ELR (cell line): ENCODE data around the gene KIAA1755.

ENCODE experiments used
- DNase-seq: peaks from one replicate; pipeline ENCODE4 v3.0.0-alpha.2; 2015; ENCODE audit warnings: low read depth

Gene KIAA1755

DNA sequence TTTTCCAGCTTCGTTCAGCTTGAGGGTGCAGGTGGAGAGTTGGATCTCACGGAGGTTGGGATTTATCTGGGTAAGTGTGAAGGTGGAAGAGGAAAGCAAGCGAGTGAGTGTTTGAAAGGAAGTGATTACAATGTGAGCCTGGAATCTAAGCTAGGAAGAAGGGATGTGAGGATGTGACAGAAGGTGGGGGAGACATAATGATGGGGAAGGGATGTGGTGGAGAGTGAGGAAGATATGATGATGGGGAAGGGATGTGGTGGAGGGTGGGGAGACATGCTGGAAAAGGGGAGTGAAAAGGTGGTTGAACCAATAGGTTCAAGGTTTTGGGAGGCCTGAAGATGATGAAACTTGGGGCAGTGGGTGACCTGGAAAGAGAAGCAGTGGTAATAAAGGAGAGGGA is 23.2 kb downstream of the KIAA1755 start:
- no peak for DNase-seq

DNA sequence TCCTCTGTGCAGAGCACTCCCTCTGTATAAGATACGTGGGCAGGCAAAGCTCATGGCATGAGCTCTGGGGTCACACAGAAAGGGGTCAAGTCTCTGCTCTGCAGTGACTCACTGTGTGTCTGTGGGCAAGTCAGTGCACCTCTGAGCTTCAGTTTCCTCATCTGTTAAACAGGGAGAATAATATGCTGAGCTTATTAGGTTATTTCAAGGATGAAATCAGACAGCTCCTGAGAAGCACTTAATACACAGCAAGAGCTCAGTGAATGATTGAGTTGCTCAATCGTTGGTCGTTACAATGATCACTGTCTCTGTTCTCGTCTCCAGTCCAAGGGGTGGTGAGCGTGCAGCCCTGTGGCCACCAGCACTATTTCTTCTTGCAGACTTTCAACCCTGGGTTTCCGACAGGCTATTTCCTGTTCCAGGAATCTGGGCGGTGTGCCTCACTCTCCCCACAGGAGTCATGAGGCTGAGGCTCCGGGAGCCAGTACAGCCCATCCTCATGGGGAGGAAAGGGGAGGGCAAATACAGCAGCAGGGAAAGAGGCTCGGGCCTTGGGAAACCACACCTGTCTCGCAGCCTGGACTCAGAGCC is 28.9 kb downstream of the KIAA1755 start:
- DNase-seq, result peak; percentile 53

DNA sequence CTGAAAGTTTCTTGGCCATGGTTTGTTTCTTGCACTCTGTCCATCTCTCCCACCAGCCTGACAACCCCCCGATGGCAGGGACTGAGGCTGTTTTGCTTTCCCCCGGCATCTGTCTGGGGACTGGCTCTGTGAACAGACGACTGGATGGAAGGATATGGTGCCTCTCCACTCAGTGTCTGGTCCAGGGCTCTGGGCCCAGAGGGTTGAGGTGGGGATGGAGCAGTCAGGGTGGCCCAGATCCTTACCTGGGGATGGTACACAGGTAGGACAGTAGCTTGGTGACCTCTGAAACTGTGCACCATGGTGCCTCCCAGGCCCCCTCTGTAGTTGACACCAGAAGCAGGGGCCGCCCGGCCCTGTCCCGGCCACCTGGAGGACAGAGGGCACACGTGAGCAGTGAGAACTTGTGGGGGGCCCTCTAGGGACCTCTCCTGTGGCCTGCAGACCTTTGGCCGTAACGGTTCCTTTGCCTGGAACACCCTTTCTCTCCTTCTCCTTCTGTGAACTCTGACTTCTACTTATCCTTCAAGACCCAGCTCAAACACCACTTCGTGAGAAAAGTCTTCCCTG is 29.5 kb downstream of the KIAA1755 start:
- no peak for DNase-seq

DNA sequence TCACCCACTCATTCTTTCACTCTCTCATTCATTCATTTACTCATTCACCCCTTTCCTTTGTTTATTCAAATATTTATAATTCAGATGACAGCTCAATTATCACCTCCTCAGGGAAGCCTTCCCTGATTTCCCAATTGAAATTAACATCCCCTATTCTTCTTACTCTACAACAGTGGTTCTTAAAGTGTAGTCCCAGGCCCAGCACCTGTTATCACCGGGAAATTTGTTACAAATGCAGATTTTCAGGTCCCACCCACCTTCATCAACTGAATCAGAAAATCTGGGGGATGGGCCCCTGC is 30.3 kb downstream of the KIAA1755 start:
- no peak for DNase-seq

DNA sequence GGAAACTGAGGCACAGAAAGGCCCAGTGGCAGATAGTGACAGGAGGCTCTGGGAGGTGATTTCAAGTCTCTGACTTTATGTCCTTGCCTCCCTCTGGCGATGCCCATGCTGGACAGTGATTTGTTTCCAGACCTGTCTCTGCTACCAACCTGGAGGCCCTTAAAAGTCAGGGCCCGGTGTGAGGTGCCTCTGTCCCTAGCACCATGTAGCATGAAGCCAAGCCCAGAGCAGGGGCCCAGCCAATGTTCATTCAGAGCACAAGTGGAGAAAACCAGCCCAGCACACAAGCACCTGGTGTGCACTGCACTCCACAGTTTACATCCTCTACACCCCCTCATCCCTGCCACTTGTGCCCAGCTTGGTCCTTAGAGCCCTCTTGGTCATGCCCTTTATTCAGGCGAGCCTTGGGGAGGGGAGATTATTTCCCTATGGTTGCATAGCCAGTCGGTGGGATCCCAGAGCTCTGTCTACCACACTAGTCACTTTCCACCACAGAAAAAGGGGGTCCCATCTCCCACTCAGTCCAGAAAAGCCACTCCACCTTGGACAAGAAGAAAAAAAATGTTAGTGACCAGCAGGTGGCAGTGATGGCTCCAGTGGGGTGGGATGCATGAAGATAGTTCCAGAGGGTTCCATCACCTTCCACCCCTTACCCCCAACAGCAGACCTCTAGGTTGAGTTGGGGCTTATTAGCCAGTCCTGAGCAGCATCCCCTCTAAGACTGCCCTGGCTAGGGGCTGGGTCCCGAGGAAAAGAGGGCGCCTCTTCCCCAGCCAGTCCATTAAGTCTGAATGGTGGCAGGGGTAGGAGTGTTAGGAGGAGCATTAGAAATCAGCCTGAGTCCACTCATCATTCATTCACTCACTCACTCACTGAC is 30.9 kb downstream of the KIAA1755 start:
- DNase-seq, result peak; percentile 62

DNA sequence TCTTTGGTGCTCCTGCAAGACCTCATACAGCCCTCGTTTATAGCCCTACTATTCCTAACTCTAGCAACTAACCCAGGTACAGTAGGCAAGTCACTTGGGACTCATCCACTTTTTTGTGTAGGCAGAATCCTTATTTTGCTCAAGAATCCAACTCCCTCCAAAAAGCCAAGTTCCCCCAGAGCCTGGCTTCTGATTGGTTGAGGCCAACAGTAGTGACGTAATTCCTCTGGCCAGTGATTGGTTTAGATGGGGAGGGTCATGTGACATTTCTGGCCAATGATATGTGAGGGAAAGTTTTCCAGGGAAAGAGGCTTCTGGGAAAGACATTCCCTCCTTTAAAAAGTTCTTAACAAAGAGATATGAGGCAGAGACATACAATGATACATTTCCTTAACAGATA is 32.1 kb downstream of the KIAA1755 start:
- peak; percentile 37 for DNase-seq

DNA sequence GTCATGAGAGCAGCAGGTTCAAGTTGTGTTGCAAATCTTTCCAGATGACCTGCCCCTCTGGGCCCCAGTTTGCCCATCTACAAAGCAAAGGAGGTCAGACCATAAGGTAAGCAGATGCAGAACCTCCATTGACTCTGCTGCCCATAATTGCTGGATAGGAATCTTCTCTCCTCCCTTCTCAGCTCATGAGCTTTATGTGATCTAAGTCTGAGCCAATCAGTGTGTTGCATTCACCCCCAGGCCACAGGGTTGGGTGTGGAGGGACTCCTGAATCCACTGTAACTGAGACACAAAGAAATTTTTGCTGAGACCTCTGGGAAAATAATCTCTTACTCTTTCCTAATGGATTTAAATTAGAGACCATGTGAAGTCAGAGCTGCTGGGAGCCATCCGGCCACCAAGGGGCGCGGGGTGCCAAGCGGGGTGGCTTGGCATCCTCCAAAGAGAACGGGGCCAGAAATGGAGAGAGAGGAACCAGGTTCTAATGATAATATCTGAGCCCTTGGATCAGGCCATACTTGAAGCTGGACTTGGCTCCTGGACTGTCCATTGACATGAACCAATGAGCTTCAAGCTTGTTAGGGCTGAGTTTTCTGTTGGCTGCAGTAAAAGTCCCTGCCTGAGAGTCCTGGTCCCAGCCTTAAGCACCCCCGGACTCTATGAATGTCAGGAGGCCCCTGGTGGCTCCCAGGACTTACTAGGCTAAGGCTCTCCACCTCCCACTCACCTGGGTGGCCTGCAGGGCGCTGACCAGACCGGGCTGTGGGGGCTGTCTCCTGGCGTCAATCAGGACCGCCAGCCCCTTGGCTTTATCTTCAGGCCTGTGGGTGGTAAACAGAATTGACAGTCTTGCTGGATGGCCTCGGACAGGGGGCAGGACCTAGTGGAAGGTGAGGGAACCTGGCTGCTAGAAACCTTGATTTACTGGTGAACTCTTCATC is 32.8 kb downstream of the KIAA1755 start:
- DNase-seq, result no peak

DNA sequence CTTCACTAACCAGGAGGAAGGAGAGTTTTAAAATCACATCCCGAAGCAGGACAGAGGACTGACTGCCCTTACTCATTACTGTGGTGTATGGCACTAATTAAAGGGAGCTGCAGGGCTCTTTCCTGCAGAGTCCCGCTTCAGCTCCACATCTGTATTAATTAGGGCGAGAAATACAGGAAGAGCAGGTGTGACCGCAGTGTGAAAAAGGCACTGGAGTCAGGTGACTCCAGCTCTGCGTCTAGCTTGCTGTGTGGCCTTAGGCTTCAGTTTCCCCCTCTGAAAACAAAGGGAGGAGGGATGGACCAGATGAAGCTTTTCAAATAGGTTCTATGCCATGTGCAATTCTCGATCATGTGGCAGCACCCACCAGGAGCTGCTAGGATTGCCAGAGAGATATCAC is 34.0 kb downstream of the KIAA1755 start:
- no peak for DNase-seq

DNA sequence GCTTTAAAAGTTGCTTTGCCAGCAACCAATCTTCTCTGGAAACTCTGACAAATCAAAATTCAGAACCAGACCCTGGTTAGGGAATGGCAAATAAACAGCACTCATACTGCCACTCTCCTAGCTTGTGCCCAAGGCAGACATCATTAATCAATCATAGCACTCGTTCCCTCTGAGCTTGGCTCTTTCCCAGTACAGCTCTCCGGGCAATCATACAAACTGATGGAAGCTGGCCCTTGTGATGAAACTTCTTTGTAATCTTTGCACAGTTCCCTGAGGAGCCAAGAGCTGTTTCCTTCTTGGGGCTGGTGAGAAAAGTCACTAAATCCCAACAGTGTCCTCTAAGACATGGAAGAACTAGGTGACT is 34.7 kb downstream of the KIAA1755 start:
- DNase-seq, result no peak

DNA sequence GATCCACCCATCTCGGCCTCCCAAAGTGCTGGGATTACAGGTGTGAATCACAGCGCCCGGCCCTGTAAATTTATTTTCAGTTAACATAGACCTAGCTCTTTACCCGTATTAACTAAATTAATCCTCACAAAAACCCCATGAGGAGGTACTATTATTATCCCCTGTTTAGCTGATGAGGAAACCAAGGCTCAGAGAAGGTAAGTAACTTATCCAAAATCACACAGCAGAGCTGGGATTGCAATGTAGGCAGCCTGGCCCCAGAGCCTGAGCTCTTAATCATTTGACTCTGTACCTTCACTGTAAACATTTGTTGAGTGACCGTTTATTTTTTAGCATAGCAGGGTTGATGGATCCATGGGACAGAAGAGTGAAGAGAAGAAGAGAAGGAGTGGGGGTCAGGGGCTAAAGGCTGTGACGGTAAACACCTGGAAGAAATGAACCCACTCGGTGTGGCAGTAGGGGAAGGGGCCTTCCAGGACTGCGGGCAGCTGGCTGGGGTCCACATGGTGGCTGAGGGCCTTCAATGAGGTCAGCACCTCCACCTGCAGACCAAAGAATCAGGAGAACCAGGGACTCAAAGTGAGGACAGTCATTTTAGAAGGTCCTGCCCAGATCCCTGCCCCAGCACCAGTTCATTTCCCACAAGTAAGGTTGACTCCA is 35.2 kb downstream of the KIAA1755 start:
- DNase-seq, result no peak

DNA sequence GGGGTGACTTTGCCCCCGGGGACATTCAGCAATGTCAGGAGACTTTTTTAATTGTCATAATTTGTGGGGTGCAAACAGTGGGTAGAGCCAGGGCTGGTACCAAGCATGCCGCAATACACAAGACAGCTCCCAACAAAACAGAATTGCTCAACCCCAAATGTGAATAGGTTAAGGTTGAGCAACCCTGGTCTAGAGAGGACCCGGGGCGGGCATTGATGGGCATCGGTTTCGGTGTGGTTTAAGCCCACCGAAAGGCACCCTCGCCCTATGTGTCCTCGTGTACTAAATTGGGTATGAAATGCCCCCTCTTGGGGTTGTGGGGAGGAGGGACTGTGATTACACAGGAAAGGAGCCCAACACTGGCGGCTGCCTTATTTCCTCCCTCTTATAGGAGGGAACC is 36.0 kb downstream of the KIAA1755 start:
- no peak for DNase-seq

DNA sequence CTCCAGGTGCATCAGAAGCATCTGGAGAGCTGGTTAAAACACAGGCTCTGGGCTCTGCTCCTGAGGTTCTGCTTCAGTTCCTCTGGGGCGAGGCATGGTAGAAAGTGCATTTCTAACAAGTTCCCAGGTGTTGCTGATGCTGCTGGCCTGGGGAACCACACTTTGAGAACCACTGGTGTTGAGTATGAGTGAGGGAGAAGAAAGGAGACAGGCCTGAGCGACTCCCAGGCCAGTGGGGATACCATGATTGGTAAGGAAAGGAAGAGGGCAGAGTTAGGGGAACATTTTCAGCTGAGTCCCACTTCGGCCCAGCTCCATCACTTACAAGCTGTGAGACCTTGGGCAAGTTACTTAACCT is 36.8 kb downstream of the KIAA1755 start:
- DNase-seq, result no peak

DNA sequence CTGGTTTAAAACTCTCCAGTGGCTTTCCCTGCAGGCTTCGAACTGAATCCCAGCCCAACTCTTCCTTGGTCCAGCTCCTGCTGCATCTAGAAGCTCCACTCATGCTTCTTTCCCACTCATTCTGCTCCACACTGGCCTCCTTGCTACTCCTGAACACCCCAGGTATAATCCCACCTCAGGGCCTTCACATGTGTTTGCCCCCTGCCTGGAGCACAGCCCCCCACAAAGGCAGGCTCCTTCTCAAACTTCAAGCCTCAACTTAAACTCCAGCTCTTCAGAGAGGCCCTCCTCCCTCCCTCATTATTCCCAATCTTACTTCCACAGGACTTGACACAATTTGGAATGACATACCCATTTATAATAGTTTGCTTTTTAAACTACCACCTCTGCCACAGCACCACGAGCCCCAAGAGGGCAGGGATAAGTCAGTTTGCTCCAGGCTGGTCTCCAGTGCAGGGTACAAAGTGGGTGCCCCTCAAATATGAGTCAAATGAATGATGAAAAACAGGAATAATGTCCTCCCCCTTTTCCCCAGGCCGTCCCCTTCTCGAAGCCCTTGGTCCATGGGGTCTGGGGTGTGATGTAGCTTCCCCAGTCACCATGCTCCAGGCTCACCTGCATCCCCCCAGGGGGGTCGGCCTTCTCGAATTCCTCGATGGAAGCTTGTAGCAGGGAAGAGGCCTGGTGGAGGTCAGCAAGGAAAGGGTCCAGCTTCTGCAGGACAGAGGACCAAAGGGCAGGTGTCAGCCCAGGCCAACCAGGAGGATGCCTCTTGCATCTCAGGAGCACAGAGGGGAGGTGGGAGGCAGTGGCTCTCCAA is 37.4 kb downstream of the KIAA1755 start:
- no peak for DNase-seq

DNA sequence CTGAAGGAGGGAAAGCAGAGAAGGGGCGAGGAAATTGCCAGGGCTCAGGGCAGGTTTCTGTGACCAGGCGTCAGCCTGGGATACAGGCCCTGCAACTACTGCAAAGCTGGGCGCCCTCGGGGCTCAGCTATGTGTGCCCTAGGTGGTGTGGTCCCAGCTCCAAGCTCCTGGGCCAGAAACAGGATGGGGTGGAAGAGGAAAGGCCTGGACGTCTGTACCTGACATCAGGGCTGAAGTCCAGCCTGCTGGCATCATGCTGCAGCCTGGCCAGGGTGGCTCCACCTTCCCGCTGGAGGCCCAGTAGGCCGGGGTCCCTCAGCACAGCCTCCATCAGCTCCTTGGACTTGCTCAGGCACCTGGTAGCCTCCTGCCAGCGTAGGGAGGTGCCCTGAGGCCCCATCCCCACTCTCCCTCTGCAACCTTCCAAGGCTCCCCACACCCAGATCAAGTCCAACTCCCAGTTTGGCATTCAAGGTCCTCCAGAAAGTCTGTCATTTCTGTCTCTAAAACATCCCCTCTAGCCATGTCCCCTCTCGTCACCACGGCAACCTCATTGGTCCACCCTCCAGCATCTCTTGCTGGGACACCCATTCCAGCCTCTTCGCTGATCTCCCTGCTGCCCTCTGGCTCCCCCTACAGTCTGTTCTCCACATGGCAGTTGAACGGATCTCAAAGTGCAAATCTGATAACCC is 38.2 kb downstream of the KIAA1755 start:
- DNase-seq, result peak; percentile 76

DNA sequence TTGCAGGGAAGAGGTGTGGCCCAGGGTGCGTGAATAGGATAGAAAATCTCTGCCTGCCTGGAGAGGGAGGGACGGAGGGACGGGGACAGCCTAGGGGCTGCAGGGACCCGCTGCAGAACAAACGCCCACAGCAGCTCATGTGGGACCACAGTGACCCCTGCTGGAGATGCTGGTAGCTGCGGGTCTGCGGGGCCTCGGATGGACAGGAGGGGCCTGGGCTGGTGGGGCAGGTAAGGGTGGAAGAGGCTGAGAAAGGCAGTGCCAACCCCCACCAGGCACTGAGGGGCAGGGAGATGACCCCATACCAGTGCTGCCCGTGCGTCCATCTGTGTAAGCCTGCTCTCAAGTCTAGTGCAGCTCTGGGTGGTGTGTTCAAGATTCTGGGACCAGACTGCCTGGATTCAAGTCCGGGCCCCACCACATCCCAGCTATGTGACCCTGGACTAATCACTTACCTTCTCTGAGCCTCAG is 39.4 kb downstream of the KIAA1755 start:
- DNase-seq, result peak; percentile 83

DNA sequence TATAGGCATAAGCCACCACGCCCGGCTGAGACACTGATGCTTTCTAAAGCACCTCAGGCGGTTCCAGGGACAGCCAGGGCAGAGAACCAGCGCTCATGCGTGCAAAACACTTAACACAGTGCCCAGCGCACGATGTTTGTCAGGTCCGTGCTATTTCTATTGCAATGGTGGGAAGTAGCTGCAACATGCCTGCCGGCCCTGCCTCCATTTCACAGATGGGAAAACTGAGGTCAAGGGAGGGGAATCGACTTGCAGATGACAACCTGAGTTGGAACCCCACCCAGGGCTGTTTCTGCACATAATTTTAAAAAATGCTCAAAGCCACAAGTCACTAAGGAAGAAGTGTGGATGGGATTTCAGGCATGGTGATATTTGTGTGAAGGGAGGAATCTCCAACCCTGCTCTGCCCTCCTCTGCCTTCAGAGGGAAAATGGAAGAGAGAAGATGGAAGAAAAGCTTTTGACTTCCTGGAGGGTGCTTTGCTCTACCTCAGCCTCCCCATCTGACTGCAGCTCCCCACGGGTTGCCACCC is 39.9 kb downstream of the KIAA1755 start:
- DNase-seq, result no peak

DNA sequence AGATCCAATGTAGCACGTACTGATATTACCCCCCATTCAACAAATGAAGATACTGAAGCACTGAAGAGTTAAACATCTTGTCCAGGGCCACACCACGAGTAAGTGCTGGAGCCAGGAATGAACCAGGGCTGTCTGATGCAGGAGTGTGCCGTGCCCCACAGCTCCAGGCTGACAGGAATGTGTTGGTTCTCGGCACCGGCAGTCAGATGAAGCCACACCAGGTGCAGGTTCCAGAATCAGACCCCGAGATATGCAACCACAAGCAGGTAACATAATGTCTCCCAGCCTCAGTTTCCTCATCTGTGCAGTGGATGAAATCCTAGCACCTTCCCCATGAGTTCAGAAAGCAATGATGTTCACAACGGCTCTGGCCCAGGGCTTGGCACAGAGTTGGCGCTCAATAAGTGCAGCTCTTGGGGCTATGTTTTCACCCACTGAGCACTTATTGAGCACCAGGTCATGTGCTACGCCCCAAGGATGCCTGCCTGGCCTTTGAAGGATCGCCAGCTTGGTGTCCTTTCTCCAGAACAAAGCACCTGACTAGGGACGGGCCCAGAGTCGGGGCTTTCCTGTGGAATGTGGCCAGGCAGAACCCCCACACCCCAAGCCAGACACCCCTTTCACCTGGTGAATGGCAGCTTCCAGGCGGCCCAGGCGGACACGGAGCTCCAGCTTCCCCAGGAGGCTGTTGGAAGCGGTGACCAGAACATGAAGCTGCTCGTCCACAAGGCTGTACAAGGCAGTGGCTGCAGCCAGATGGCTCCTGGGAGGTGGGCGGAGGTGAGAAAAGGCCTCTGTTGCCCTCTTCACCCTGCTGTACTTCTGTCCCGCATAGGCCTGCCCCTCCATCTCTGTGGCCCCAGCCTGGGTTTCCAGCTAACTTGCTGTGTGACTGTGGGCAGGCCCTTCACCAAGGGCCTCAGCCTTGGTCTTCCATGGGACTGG is 41.3 kb downstream of the KIAA1755 start:
- DNase-seq, result no peak

DNA sequence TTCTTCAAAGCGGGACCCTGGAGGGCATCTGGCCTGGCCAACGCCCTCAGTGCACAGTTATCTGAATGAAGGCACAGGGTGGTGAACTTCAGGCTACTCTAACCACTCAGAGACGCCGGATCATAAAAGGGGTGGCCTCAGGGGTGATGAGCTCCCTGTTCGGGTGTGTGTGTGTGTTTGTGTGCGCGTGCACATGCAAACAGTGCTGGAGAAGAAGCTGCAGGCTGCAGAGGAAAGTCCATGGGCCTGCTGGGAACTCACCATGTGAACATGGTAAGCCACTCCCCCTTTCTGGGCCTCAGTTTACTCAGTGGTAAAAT is 42.0 kb downstream of the KIAA1755 start:
- DNase-seq, result peak; percentile 33
